NCI-H2107 treated with DMSO at 0.1 percent for 48 hours (cell line): Measurements from ENCODE around the gene ARHGAP8.
"Not testable (repeated sequence)": the region's sequence is repeated elsewhere in the genome, so short reads cannot be mapped to it uniquely, and the experiment has no call there.

Source experiments
- DNase-seq: peaks from one replicate; lab custom pipeline; 2025; ENCODE audit not compliant: unreplicated experiment; lab: John Stamatoyannopoulos, UW

The ARHGAP8 gene

DNA sequence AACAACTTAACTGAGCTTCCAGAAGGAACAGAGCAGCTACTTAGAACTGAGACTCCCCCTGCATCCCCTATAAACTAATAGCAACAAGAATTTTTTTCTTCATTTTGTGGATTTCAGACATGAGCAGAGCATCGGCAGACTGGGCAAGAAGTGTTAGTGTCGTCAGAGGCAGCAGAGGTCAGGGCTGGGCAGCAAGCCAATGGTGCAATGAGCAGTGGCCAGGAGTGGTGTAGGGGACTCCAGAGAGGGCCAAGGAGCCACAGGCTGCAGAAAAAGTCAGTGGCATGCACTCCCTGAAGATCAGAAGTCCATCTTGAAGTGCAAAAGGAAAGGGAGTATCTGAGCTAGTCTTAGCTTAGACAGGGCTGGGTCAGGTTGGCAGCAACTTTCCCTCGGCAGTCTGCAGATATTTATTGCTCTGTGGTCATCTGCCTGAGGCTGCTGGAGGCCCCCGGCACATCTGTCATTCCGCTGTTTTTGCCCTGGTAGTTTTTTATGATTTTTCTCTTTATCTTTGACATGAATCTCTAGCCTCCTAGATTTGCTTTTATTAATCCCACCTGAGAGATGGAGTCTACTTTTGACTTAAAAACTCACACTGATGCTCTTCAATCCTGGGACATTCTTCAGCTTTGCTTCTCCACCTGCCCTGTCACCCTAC is 152.2 kb downstream of the ARHGAP8 start:
- not testable (repeated sequence) for DNase-seq

DNA sequence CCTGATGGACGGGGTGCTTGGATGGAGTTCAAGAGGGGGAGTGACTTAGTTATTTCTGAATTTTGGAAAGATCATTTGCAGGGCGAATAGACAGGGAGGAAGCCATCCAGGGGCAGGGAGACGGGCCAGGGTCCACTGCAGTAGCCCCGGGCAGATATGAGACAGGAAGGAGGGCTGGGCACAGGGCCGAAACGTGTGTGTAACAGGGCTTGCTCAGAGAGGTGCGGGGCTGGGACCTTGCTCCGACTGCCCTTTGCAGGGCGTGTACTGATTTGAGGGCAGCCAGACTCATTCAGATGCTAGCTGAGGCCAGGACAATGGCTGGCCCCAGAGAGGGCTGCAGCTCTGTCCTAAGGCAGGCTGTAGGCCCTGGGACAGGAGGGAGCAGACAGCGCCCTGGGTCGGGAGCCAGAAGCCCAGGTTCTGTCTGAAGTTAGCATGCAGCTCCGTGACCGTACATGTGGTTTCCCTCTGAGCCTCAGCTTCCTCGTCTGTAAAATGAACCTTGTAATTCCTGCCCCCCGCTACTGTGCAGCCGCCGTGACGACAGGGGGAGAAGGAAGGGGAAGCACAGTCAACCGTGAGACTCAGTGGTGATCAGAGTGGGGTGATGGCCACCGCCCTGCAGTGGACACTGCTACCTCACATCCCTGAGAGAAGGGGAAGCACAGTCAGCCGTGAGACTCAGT is 154.0 kb downstream of the ARHGAP8 start:
- DNase-seq, result no peak

DNA sequence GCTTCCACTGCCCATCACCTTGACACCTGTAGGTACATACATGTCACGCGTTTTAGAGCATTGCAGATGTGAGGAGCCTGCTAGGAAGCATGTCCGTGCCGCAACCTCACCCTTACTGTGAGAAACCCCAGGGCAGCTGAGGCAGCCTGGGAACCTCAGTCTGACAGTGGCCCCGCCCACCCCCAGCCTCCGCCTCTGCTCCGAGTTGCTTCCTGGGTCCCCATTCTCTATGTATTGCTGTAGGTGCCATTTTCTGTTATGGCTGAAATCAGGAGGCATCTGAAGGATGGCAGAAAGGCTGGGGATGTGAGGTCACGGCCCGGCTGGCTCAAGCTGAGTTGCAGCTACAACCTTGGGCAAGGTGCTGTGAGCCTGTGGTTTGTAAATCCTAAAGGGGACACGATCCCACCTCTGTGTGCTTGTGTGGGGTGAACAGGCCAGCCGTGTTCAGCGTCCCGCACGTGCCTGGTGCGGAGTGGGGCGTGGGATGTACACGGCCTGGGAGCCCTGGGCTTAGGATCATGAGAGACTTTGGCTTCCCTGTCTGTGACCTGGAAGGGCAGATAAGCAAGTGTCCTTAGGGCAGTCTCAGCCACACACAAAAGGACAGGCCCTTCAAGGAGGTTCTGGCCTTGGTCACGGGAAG is 154.7 kb downstream of the ARHGAP8 start:
- no peak for DNase-seq

DNA sequence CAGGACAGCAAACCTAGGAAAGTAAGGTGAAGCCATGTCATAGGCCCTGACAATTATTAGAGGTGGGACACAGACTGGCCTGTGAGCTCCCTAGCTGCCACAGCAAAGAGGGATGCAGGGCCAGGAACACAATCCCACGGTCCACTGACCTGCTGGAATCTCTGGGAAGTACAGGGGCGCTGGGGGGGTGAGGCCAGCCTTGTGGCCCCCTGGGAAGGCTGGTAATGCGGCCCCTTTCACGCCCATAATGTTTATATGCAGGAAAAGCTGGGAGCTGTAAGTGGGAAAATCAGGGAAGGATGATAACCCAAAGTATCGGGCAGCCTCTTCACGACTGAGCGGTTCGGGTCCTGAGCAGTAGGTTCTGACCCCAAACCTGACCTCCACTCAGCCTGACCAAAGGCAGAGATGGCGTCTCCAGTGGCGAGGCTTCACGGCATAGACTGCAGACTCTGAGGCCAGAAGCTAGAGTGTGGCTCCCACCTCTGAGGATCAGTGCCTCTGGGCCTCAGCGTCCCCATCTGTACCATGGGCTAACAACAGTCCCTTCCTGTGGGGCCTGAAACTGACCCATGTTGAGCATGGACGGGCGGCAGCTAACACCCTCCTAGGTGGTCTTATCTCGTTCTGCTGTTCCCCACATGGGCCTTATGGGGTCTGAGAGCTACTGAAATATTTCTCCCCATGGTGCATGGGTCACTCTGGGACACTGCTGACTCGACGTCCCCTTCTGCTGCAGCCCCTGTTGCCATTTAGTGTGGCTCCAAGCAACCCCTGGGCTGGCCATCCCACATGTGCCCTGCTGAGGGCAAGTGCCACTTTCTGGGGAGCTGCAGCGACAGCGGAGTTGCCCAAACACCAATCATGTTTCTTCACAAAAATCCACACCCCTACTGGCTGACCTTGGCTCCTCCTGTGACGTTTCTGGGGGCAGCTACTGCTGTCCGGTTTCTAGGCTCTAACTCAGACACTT is 155.7 kb downstream of the ARHGAP8 start:
- no peak for DNase-seq

DNA sequence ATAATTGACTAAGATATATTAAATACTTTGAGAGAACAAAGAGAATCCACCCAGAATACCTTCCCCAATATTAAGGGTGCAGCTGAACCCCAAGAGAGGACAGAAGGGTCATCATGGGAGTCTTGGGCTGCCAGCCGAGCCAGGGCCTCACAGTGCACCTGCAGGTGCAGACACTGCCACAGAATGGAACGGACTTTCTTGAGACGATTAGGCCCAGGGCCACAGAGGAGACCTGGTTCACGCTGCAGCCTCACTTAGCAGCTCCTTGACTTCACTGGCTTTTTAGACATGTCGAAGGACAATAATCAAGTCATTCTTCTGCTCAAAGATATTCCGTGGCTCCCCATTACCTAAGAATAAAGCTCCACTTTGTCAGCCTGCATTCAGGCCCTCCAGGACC is 156.9 kb downstream of the ARHGAP8 start:
- DNase-seq, result no peak
